ENCODE results near the gene MANBA.
"Not testable (repeated sequence)": the region's sequence is repeated elsewhere in the genome, so short reads cannot be mapped to it uniquely, and the experiment has no call there.

The MANBA gene

GRCh38 chr4:102722740-102723139 lies 38.0 kb downstream of the MANBA start:
- DNase-seq (ENCODE audit: insufficient read length, low spot score) (no peak), FAIRE-seq (no peak)
- no peak for TF ChIP-seq POLR2A (IDR thresholded peaks at IDR 0.05; ENCODE audit: low read depth, low read length)

GRCh38 chr4:102718833-102719575 lies 41.8 kb downstream of the MANBA start:
- not testable (repeated sequence) for FAIRE-seq; DNase-seq (ENCODE audit: insufficient read length, low spot score)

- no peak for TF ChIP-seq POLR2A (IDR thresholded peaks at IDR 0.05; ENCODE audit: low read depth, low read length)
- FAIRE-seq (no peak), DNase-seq (ENCODE audit: insufficient read length, low spot score) (no peak)
Observed at GRCh38 chr4:102717448-102718092, 43.2 kb downstream of the MANBA start.

GRCh38 chr4:102715057-102715456 lies 45.7 kb downstream of the MANBA start:
- DNase-seq (ENCODE audit: insufficient read length, low spot score) (no peak), FAIRE-seq (no peak)
- no peak for TF ChIP-seq POLR2A (IDR thresholded peaks at IDR 0.05; ENCODE audit: low read depth, low read length)

- not testable (repeated sequence) for FAIRE-seq; DNase-seq (ENCODE audit: insufficient read length, low spot score)
Observed at GRCh38 chr4:102713774-102714173, 47.0 kb downstream of the MANBA start.

GRCh38 chr4:102713096-102713495 lies 47.7 kb downstream of the MANBA start:
- DNase-seq (ENCODE audit: insufficient read length, low spot score), result no peak

GRCh38 chr4:102710986-102711385 lies 49.8 kb downstream of the MANBA start:
- DNase-seq (ENCODE audit: insufficient read length, low spot score), result no peak
- TF ChIP-seq POLR2A (IDR thresholded peaks at IDR 0.05; ENCODE audit: low read depth, low read length), result no peak
- FAIRE-seq, result no peak

More at GRCh38 chr4:102713096-102713495, 47.7 kb downstream of the MANBA start:
- peak; percentile 11 for FAIRE-seq
- no peak for TF ChIP-seq POLR2A (IDR thresholded peaks at IDR 0.05; ENCODE audit: low read depth, low read length)

GRCh38 chr4:102709060-102709459 lies 51.7 kb downstream of the MANBA start:
- DNase-seq (ENCODE audit: insufficient read length, low spot score); FAIRE-seq: not testable (repeated sequence)

- DNase-seq (ENCODE audit: insufficient read length, low spot score), result no peak
- FAIRE-seq, result no peak
- TF ChIP-seq POLR2A (IDR thresholded peaks at IDR 0.05; ENCODE audit: low read depth, low read length), result no peak
Observed at GRCh38 chr4:102707150-102707549, 53.6 kb downstream of the MANBA start.

GRCh38 chr4:102705391-102705935 lies 55.3 kb downstream of the MANBA start:
- DNase-seq (ENCODE audit: insufficient read length, low spot score), result no peak
- FAIRE-seq, result no peak
- no peak for TF ChIP-seq POLR2A (IDR thresholded peaks at IDR 0.05; ENCODE audit: low read depth, low read length)

- TF ChIP-seq POLR2A (IDR thresholded peaks at IDR 0.05; ENCODE audit: low read depth, low read length), result no peak
- no peak for FAIRE-seq
- DNase-seq (ENCODE audit: insufficient read length, low spot score), result no peak
Observed at GRCh38 chr4:102696758-102697157, 64.0 kb downstream of the MANBA start.

GRCh38 chr4:102694791-102695190 lies 66.0 kb downstream of the MANBA start:
- FAIRE-seq (no peak), DNase-seq (ENCODE audit: insufficient read length, low spot score) (no peak)
- TF ChIP-seq POLR2A (IDR thresholded peaks at IDR 0.05; ENCODE audit: low read depth, low read length), result no peak

- TF ChIP-seq POLR2A (IDR thresholded peaks at IDR 0.05; ENCODE audit: low read depth, low read length), result no peak
- DNase-seq (ENCODE audit: insufficient read length, low spot score), result no peak
- FAIRE-seq, result no peak
Observed at GRCh38 chr4:102693861-102694260, 66.9 kb downstream of the MANBA start.

GRCh38 chr4:102693262-102693850 lies 67.4 kb downstream of the MANBA start:
- no peak for TF ChIP-seq POLR2A (IDR thresholded peaks at IDR 0.05; ENCODE audit: low read depth, low read length)
- DNase-seq (ENCODE audit: insufficient read length, low spot score), result no peak
- FAIRE-seq, result no peak

GRCh38 chr4:102692474-102692873 lies 68.3 kb downstream of the MANBA start:
- DNase-seq (ENCODE audit: insufficient read length, low spot score) (no peak), FAIRE-seq (no peak)
- no peak for TF ChIP-seq POLR2A (IDR thresholded peaks at IDR 0.05; ENCODE audit: low read depth, low read length)

Data from H54 (cell line).